DMS153 treated with DMSO at 0.1 percent for 48 hours (cell line): ENCODE data around the gene PI4KB.

Source experiments
- DNase-seq: peaks from one replicate; lab custom pipeline; 2025; ENCODE audit not compliant: unreplicated experiment; lab: John Stamatoyannopoulos, UW

PI4KB gene

DNA sequence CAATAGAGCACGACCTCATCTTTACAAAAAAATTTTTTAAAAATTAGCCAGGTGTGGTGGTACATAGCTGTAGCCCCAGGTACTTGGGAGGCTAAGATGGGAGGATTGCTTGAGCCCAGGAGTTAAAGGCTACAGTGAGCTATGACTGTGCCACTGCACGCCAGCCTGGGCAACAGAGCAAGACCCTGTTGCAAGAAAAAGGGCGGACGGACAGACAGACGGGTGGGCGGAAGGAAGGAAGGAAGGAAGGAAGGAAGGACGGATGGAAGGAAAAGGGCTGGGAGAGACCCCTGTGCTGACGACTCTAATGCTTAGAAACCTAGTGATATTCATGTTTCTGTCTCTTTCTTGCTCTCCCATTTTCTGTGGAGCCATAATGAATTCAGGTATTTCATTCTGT, 14.4 kb downstream of the PI4KB start:
- no peak for DNase-seq

DNA sequence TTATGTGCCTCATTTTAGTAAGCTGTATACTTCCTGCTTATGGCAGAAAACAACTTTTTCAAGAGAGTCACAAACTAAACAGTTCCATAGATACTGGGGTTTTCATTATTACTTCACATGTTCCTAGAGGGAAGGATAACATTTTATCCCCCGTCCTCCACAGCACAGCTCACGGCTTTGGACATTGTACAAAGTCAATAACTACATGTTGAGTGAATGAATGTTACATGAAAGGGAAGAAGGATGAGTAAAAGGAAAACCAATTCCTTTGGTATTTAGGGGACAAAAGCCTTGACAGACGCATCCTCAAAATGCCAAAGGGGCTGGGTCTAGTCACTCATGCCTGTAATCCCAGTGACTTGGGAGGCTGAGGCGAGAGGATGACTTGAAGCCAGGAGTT, 14.8 kb downstream of the PI4KB start:
- no peak for DNase-seq

DNA sequence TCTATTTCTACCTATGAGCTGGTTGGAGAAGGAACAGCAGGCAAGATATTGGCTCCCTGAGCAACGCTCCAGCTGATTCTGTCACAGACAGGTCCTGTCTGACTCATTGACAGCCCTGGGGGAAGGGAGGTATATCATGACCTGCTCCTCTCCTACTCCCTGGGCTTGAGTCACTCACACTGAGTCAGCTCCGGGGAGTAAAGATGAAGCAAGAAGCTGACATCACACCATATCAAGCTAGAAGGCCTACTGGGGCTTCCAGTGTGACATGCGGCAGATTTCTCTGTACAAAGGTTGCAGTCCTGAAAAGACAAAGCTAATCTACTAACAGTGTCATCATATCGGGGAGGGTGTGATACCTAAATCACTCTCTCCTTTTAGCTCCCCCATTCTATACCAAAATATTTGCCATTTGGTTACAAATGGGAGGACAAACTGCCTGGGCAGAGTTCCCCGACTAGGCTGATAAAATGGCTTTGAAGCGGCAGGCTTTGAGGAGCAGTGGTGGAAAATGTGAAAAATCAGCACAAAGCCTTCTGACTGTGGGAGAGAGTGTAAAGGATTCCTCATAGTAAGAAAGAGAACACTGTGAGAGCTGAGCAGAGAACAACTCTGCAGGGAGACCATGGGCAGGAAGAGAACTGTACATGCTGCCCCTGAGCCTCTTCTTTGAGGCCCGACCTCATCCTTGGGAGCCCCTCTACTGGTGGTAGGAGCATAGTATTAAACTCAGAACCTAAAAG, 15.5 kb downstream of the PI4KB start:
- DNase-seq, result no peak

DNA sequence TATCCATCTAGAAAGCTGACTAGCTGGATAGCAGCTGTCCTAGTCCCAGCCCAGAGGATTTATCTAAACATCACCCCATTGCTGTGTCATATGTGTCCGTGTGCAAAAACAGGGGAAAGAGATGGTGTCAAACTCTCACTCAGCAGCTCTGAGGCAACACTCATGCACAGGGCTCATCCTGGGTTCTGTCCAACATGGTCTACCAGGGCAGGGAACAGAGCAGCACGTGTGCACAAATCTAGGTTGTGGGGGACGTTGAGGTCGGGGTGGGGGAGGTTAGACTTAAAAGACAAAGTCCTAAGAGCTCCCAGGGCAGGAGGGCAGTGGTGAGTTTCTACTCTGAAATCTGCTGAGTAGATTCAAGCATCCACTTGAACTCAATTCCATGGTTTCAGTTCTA, 16.2 kb downstream of the PI4KB start:
- no peak for DNase-seq

DNA sequence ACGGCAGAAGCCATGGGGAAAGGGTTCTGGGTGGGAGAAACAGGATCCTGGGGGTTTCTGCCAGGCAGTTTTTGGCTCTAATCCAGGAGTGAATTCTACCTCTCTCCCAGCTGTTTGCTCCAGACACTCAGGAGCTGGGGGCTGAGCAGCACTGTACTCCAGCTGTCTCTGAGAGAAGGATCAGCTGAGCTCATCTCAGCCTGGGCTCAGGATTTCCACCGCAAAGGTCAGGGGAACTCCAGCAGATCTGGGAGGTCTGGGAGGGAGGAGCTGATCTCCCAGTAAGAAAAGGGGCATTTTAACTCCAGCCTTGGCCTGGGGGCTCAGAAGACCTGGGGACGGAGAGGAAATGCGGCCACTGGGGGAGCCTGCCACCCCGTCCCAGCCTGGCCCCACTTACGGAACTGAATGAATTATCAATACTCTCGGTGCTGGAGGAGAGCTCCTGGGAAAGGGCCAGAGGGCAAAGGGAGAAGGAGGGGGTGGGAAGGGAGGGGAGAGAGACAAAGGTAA, 17.3 kb downstream of the PI4KB start:
- DNase-seq, result no peak

DNA sequence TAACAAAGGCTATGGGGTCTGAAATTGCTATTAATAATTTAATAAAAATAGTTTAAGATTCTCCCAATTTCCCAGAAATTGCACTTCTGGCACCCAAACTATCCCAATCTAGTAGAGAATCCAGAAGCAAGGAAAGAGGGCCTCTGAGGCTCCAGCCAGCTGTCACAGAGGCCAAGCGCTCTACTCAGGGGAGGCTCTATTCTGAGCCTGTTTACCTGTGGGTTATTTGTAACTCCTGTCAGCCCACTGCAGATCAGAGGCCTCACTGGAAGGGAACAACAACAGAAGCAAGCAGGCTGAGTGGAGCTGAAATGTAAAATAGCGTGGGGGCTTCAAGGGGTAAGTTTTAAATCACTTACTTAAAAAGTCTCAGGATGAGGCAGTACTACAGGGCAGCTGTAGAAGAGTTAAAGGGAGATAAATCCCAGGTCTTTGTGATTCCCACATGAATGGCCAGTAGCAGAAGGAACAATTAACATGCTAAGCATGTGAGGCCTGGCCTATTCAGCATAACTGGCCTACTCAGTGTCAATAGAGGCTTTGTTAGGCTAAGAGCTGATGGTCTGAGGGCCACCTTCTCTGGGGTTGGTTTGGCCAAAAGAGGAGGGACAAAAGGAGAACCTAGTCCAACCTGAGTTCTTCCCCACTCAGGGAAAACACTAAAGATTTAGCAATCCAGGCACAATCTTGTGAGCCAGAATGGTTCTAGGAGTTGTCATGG, 32.3 kb downstream of the PI4KB start:
- DNase-seq, result no peak

DNA sequence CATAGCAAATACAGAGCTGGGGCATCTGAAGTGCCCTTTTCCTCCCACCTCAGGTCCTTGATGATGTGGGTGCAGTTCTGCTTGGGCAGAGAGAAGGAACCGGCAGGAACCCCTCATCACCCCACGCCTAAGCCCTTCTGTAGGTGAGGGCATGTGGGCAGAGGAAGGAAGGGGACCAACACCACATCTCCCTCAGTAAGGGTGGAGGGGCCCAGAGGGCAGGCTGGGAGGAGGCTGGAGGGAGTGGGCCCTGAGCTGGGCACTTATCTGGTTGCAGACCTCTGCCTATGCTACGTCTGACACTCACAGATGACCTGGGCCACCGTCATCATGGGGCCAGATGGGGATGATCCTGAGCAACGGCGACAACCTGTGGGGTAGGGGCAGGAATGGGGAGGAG, 34.1 kb downstream of the PI4KB start:
- no peak for DNase-seq

DNA sequence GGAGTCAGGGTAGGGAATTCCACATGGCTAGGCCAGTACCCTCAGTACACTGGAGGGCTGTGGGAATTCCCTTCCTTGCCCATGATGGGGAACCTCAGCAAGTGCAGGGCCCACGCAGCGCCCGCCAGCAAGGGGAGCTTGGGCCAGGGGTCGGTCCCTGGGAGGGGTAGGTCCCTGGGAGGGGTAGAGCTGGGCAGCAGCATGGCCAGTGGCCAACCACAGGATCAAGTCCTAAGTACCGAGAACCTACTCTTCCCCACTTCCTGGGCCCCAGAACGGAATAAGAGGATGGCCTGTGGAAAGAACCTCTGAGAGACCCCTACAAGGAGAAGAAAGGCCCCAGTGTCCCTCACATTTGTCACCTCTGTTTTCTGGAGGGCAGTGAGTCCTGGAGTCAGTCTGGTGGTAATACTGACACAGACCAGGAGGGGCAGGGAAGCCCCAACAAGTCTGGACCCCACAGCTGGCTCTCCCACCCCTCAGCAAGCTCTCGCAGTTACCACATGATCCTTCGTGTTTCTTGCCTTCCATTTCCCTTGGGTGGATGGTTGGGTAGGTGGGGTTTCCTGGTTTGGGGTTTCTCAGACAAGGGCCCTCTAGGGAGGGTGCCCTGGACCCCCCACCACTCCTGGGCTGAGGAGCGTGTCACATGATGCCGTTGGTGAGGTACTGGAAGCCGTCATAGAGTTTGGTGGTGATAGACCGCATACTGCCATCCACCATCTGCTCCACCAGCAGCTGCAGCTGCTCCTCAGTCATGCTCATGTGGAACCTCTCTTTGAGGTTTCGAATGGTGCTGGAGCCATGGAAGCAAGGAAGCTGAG, 34.8 kb downstream of the PI4KB start:
- DNase-seq, result no peak

DNA sequence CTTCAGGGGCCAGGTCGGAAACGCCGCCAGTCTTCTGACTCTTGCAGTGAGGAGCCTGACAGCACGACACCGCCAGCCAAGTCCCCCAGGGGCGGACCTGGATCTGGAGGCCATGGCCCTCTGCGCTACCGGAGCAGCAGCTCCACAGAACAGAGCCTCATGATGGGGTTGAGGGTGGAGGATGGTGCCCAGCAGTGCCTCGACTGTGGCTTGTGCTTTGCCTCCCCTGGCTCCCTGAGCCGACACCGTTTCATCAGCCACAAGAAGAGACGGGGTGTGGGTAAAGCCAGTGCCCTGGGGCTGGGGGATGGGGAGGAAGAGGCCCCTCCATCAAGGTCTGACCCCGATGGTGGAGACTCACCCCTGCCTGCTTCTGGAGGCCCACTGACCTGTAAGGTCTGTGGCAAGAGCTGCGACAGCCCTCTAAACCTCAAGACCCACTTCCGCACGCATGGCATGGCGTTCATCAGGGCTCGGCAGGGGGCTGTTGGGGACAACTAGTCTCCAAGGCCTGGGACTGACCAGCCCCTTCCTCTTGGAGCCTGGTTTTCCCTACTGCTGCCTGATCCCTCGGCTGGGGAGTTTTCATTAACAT, 36.4 kb downstream of the PI4KB start:
- DNase-seq, result no peak

DNA sequence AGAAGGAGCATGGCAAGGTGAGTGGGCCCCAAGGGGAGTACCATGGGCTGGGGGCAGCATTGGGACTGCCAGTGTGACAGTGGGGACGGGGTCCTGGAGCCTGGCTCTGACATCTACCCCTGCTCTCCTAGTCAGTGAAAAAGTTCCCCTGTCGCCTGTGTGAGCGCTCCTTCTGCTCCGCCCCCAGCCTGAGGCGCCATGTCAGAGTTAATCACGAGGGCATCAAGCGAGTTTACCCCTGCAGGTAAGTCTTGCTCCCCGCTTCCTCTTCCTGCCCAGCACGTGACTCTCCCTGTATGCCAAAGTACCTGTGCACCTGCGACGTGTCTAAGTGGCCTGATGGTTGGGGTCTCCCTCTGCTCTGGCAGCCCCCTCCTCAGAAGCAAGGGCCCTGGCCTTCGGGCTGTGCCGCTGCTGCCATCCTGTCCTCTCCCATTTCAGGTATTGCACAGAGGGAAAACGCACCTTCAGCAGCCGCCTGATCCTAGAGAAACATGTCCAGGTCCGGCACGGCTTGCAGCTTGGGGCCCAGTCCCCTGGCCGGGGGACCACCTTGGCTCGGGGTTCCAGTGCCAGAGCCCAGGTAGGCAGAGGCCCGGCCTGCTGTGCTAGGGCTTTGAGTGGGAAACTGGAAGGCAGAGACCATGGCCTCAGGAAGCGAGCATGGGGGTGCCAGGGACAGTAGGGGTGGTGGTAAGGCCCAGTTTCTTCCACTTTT, 37.1 kb downstream of the PI4KB start:
- no peak for DNase-seq

DNA sequence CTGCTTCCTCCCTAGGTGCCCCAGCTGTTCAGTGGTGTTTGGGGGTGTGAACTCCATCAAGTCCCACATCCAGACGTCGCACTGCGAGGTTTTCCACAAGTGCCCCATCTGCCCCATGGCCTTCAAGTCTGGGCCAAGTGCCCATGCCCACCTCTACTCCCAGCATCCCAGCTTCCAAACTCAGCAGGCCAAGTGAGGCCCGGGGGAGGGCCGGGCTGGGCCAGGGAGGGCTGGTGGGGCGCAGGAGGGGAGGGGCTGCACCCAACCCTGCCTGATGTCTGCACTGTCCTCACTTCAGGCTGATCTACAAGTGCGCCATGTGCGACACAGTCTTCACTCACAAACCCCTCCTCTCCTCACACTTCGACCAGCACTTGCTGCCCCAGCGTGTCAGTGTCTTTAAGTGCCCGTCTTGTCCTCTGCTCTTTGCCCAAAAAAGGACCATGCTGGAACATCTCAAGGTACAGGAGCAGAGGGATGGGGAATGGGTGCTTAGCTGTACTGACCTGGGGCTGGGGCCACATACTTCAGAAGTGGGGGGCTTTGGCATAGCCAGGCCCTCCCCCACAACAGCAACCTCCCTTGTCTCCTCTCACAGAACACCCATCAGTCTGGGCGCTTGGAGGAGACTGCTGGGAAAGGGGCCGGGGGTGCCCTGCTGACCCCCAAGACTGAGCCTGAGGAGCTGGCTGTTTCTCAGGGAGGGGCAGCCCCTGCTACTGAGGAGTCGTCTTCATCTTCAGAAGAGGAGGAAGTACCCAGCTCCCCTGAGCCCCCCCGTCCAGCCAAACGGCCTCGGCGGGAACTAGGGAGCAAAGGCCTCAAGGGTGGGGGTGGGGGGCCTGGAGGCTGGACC, 37.9 kb downstream of the PI4KB start:
- DNase-seq, result no peak

DNA sequence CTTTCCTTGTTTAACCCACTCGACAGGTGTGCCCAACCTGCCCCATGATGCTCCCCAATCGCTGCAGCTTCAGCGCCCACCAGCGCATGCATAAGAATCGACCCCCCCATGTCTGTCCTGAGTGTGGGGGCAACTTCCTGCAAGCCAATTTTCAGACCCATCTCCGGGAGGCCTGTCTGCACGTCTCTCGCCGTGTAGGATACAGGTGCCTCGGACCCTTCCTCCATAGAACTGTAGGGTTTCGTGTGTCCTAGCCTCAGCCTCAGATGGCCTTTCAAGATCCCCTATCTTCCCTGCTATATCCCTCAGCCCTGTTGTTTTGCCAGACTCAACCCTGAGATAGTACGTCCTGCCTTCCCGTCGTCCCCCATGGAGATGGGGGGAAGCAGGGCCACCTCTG, 38.7 kb downstream of the PI4KB start:
- no peak for DNase-seq

DNA sequence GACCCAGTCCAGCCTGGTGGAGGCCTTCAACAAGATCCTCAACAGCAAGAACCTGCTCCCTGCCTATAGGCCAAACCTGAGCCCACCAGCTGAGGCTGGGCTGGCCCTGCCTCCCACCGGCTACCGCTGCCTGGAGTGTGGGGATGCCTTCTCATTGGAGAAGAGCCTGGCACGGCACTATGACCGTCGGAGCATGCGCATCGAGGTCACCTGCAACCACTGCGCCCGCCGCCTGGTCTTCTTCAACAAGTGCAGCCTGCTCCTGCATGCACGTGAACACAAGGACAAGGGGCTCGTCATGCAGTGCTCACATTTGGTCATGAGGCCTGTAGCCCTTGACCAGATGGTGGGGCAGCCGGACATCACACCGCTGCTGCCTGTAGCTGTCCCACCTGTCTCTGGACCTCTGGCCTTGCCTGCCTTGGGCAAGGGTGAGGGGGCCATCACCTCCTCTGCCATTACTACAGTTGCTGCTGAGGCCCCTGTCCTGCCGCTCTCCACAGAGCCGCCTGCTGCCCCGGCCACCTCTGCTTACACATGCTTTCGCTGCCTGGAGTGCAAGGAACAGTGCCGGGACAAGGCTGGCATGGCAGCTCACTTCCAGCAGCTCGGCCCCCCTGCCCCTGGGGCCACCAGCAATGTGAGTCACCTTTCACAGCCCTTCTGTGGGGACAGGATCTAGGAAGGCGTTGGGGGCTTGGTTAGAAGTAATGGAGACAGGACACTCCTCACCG, 39.3 kb downstream of the PI4KB start:
- DNase-seq, result no peak

DNA sequence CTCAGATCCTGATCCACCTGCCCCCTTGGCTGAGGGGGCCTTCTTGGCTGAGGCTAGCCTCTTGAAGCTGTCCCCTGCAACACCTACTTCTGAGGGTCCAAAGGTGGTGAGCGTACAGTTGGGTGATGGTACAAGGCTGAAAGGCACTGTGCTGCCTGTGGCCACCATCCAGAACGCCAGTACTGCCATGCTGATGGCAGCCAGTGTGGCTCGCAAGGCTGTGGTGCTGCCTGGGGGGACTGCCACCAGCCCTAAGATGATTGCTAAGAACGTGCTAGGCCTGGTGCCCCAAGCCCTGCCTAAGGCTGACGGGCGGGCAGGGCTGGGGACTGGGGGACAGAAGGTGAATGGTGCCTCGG, 39.9 kb downstream of the PI4KB start:
- no peak for DNase-seq

DNA sequence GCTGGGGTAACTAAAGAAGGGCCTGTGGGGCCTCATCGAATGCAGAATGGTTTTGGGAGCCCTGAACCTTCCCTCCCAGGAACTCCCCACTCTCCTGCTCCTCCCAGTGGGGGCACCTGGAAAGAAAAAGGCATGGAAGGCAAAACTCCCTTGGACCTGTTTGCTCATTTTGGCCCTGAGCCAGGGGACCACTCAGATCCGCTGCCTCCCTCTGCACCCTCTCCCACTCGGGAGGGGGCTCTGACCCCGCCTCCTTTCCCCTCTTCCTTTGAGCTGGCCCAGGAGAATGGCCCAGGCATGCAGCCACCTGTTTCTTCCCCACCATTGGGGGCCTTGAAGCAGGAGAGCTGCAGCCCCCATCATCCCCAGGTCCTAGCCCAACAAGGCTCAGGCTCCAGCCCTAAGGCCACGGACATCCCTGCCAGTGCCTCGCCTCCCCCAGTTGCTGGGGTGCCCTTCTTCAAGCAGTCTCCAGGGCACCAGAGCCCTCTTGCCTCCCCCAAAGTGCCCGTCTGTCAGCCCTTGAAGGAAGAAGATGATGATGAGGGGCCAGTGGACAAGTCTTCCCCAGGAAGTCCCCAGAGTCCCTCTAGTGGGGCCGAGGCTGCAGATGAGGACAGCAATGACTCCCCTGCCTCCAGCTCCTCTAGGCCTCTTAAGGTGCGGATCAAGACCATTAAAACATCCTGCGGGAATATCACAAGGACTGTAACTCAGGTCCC, 40.4 kb downstream of the PI4KB start:
- no peak for DNase-seq

DNA sequence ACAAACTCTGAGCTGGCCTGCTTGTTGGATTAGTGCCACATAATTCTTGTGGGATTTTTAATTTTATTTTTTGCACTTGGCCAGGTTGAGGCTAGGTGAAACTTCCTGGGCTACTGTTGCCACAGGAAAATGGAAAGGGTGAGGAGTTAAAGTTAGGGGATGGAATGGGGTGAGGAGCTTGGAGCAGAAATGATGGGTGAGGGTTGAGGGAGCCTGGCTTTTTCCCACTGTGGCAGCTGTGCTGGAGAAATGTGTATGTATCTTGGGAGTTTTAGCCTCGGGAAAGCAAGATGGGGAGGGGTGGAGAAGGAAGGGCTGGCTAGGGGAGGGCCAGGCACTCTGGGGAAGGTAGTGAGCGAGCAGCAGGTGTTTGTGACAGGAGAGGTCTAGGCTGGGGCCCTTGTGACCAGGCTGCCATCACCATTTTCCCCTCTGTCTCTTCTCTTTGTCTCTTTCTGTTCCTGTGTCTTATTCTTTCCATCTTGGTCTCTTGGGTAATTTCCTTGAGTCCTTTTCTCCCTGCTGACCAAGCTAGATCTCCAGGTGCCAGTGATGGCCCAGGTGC, 43.1 kb downstream of the PI4KB start:
- DNase-seq, result no peak

DNA sequence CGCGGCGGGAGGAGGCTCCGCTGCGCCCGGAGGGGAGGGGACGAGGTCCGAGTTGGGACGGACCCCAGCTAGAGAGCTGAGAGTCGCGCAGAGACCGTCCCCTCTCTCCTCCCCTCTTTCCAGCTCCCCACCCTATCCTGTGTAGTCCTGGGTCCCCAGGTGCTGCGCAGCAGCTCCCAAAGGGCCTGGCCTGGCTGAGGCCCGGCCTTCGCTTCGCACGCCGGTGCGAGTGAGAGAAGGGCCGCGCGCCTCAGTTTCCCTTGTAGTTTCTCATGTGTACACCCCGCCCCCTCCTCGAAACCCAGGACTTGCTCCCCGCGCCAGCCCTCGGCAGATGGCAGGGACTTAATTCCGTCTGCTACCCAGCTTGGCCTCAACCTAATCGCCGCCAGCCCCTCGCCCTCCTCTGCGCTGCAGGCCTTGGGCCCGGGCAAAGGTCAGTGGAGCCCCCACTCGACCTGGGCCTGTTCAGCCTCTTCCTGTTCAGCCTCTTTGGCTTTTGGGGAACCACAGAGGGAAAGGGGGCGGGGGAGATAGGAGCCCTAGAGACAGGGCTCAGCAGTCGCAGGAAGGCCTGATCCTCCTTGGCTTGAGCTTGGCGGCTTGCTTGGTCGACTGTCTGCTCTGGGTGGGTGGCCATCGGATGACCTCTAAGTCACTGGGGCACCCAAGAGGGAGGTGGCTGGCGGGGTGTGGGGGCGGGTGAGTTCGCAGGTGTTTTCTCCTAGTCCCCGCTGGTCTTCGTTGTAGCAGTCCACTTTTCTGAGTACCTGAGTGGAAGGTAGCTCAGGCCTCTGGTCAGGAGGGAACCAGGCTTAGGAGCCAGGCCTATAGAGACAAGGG, 44.1 kb downstream of the PI4KB start:
- DNase-seq, result peak; percentile 17
